Sigmoid colon (tissue), 7 donors: ENCODE results near the gene RANBP9. TPM values are rescaled to one million over a fixed set of nuclear protein-coding genes. Genes with fewer than 3 reads are reported as not detected.

Experiments used
- DNase-seq: peaks from one replicate; pipeline ENCODE4 v3.0.0-alpha.2; 2019
- H3K27ac ChIP-seq, 4 donors: fragments of 200-600 bp; sonication (generic); one replicate each; pipeline ENCODE4 v1.5.1; 2016 to 2019; ENCODE audit warnings: mild to moderate bottlenecking in 1 of 4
- H3K27me3 ChIP-seq, 3 donors: fragments of 200-600 bp; sonication (generic); one replicate each; pipeline ENCODE4 v1.5.1; 2019; ENCODE audit warnings: mild to moderate bottlenecking in 1 of 3
- H3K36me3 ChIP-seq, 4 donors: fragments of 200-600 bp; sonication (generic); one replicate each; pipeline ENCODE4 v1.5.1; 2016 to 2019
- H3K4me1 ChIP-seq, 4 donors: fragments of 200-600 bp; sonication (generic); one replicate each; pipeline ENCODE4 v1.5.1; 2017 to 2019
- H3K4me3 ChIP-seq, 4 donors: fragments of 200-600 bp; sonication (generic); one replicate each; pipeline ENCODE4 v1.5.1; 2017 to 2019; ENCODE audit warnings: mild to moderate bottlenecking in 2 of 4, moderate library complexity in 1 of 4
- H3K9me3 ChIP-seq, 4 donors: fragments of 200-600 bp in 3 of 4; sonication (generic) in 3 of 4; one replicate each; pipeline versions ENCODE4 v1.5.1 to v1.6.1; 2013 to 2019
- CTCF ChIP-seq, 4 experiments: fragments of 450-650 bp in 3 of 4; fragments of 200-600 bp in 1 of 4; IDR thresholded peaks; one replicate each; pipeline ENCODE4 v1.5.1; 2016 to 2019; ENCODE audit warnings: antibody characterized with exemption in 4 of 4, mild to moderate bottlenecking in 3 of 4, moderate library complexity in 2 of 4
- EP300 ChIP-seq, 4 donors: sonication (generic); formaldehyde crosslinking; IDR thresholded peaks; one replicate each; pipeline ENCODE4 v1.6.1; 2017; ENCODE audit warnings: antibody characterized with exemption in 4 of 4
- POLR2A ChIP-seq, 2 donors: fragments of 450-650 bp; IDR thresholded peaks; one replicate each; pipeline ENCODE4 v1.6.1; 2016; ENCODE audit warnings: antibody characterized with exemption in 2 of 2, mild to moderate bottlenecking in 2 of 2, moderate library complexity in 2 of 2
- POLR2AphosphoS5 ChIP-seq, 4 donors: sonication (generic); formaldehyde crosslinking; IDR thresholded peaks; one replicate each; pipeline ENCODE4 v1.6.1; 2017; ENCODE audit warnings: antibody characterized with exemption in 4 of 4
- WGBS, 2 donors: extraction: QIAGEN DNeasy Blood & Tissue Kit; methylation state at CpG; one replicate each; pipeline ENCODE4 v1.1.7; 2013; 5-methylcytosine and 5-hydroxymethylcytosine counted together
- intact Hi-C: fragments of 100-400 bp; cut with DNase I; formaldehyde crosslinking; loops from one replicate; pipeline ENCODE4 v1.15.1; 2023
- polyA plus RNA-seq, 3 donors: library from polyadenylated mRNA; stranded (reverse); fragments of 200-250 nt; gene quantifications; one replicate each; pipeline ENCODE4 v1.2.3, GENCODE V29; 2013
- total RNA-seq, 4 donors: library from RNA; depleted of rRNA; stranded (reverse); fragments of >200 nt; gene quantifications; one replicate each; pipeline ENCODE4 v1.1.0, GENCODE V29; 2016
- donor health status: healthy with polysubstance abuse.
- donor health status: Bipolar disorder and iron deficiency.
- donor health status: healthy.

The RANBP9 gene
- total and polyA plus RNA-seq, 7 donors: 19.4 to 84.3 (median 49.6) TPM

DNA sequence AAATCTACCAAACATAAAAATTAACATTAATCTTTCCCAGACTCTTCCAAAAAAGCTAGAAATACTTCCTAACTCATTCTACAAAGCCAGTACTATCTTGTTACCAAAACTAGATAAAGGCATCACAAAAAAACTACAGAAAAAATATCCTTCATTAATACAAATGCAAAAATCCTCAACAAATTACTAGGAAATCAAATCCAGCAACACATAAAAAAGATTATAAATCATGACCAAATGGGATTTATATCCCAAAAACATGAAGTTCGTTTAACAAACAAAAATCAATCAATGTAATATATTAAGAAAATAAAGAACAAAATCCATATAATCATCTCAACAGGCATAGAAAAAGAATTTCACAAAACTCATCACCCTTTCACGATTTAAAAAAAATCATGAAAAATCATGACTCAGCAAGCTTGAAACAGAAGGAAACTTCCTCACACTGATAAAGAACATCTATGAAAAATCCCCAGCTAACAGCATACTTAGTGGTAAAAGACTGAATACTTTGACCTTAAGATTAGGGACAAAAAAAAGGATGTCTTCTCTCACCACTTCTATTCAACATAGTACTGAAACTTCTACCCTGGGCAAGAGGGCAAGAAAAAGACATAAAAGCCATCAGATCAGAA lies 43.2 kb downstream of the RANBP9 start:
- TF ChIP-seq POLR2AphosphoS5 (IDR thresholded peaks at IDR 0.05) (no peak), EP300 (IDR thresholded peaks at IDR 0.05) (no peak), CTCF (IDR thresholded peaks at IDR 0.05) (no peak), POLR2A (IDR thresholded peaks at IDR 0.05) (no peak)
- no peak overlapping the region for H3K4me3 ChIP-seq
- H3K36me3 ChIP-seq: no peaks in the 10 kb centered on the region
- H3K27ac ChIP-seq: no peak overlapping the region
- peaks cover 0 to 41% (median 17%) of the 10 kb centered on the region in 4 donors for H3K4me1 ChIP-seq
- intact Hi-C loops: no loop called here
- DNase-seq: no peak
- WGBS, 2 donors: 70 to 72% methylated on average over 2 of the region's 2 CpGs
- no peaks in the 10 kb centered on the region for H3K27me3 ChIP-seq
- H3K9me3 ChIP-seq: no peaks in the 10 kb centered on the region

- Histone ChIP-seq H3K27me3 (no peaks in the 10 kb centered on the region), H3K27ac (no peak overlapping the region), H3K9me3 (no peaks in the 10 kb centered on the region), H3K4me1 (peaks cover 0 to 38% (median 21%) of the 10 kb centered on the region in 4 donors), H3K4me3 (no peak overlapping the region), H3K36me3 (no peaks in the 10 kb centered on the region)
- WGBS, 2 donors: 92 to 93% methylated on average over 2 of the region's 2 CpGs
- no peak for DNase-seq
- TF ChIP-seq CTCF (IDR thresholded peaks at IDR 0.05) (no peak), POLR2A (IDR thresholded peaks at IDR 0.05) (no peak), EP300 (IDR thresholded peaks at IDR 0.05) (no peak), POLR2AphosphoS5 (IDR thresholded peaks at IDR 0.05) (no peak)
- intact Hi-C loops: no loop called here
These were observed 44.0 kb downstream of the RANBP9 start for GRCh38 chr6:13667655-13668054.

DNA sequence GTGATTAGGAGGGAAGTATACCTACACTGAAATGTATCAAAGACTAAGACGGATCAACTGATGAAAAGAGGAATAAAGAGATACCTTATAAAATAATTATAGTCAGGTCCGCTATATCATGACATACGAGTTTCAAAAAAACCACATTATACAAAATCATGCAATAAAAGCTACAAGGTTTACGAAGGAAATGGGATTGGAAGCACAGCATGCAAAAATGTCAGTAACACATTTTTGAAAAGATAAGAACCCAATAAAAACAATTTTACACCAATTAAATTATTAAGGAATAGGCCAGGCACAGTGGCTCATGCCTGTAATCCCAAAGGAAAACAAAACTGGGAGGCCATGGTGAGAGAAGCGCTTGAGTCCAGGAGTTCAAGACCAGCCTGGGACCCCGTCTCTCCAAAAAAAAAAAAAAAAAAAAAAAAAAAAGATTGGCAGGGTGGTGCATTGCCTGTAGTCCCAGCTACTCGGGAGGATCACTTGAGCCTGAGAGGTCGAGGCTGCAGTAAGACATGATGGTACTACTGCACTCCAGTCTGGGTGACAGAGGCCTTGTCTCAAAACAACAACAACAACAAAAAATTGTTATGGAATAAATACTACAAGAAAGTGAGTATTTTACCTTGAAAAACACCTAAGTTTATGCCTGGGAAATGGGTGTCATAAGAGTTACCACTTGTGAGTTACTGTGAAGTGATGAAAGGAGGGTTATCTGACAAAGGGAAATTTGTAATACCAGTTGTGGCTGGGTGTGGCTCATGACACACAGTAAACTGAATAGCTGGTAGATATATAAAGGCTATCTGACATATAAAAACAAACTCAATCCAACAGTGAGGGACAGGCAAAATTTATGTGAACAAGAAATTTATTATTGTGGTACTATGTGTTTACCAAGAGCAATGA lies 45.2 kb downstream of the RANBP9 start:
- TF ChIP-seq POLR2AphosphoS5 (IDR thresholded peaks at IDR 0.05) (no peak), POLR2A (IDR thresholded peaks at IDR 0.05) (no peak)
- Histone ChIP-seq H3K9me3 (no peaks in the 10 kb centered on the region), H3K4me1 (peaks cover 0 to 37% (median 29%) of the 10 kb centered on the region in 4 donors), H3K27me3 (no peaks in the 10 kb centered on the region), H3K36me3 (no peaks in the 10 kb centered on the region), H3K27ac (no peak overlapping the region), H3K4me3 (no peak overlapping the region)
- 82 to 91% methylated on average over 8 of the region's 8 CpGs for WGBS, 2 donors
- intact Hi-C loops: no loop called here
- no peak for DNase-seq

- intact Hi-C loops: no loop called here
- H3K27me3 ChIP-seq: no peaks in the 10 kb centered on the region
- peaks cover 0 to 48% (median 40%) of the 10 kb centered on the region in 4 donors for H3K4me1 ChIP-seq
- TF ChIP-seq POLR2A (IDR thresholded peaks at IDR 0.05): no peak
- no peak for TF ChIP-seq EP300 (IDR thresholded peaks at IDR 0.05)
- TF ChIP-seq CTCF (IDR thresholded peaks at IDR 0.05): no peak
- no peak for TF ChIP-seq POLR2AphosphoS5 (IDR thresholded peaks at IDR 0.05)
- DNase-seq: no peak
- H3K4me3 ChIP-seq: no peak overlapping the region
- H3K9me3 ChIP-seq: no peaks in the 10 kb centered on the region
- no peak overlapping the region for H3K27ac ChIP-seq
- H3K36me3 ChIP-seq: no peaks in the 10 kb centered on the region
These were observed 46.8 kb downstream of the RANBP9 start for GRCh38 chr6:13664703-13665352.

DNA sequence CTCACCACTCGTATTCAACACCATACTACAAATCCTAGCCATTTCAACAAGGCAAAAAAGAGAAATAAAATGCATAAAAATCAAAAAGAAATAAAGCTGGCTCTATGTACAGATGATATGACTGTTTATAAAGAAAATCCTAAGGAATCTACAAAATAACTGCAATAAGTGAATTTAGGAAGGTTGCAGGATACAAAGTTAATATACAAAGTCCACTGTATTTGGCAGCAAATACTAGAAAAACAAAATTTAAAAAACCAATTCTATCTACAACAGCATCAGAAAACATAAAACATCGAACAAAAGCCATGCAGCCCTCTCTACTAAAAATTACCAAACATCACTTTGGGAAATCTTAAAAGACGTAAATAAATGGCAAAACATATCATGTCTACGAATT lies 47.6 kb downstream of the RANBP9 start:
- intact Hi-C loops: no loop called here
- Histone ChIP-seq H3K27ac (no peak overlapping the region), H3K4me1 (peaks cover 0 to 57% (median 45%) of the 10 kb centered on the region in 4 donors), H3K36me3 (no peaks in the 10 kb centered on the region), H3K27me3 (no peaks in the 10 kb centered on the region), H3K9me3 (no peaks in the 10 kb centered on the region), H3K4me3 (no peak overlapping the region)
- WGBS, 2 donors: 88 to 93% methylated on average over 4 of the region's 4 CpGs
- no peak for DNase-seq
- TF ChIP-seq POLR2A (IDR thresholded peaks at IDR 0.05) (no peak), CTCF (IDR thresholded peaks at IDR 0.05) (no peak), EP300 (IDR thresholded peaks at IDR 0.05) (no peak)
